GM23338 (cell line): ENCODE measurements around the gene MT2A.

Source experiments
- CREB1 ChIP-seq: fragments of 250-450 bp; sonication (Bioruptor Pico); IDR thresholded peaks from 2 replicates; pipeline ENCODE4 v1.5.0; 2020; ENCODE audit warnings: low read depth, mild to moderate bottlenecking, moderate library complexity
- CTCF ChIP-seq, 2 experiments: fragments of 200-600 bp in 1 of 2; sonication (generic) in 1 of 2; conservative IDR thresholded peaks; 2 replicates each; pipeline versions ENCODE4 v1.5.1 to v1.6.1; 2016 to 2017; ENCODE audit warnings: antibody characterized with exemption in 2 of 2, low read depth in 2 of 2, mild to moderate bottlenecking in 2 of 2, moderate library complexity in 1 of 2
- EZH2 ChIP-seq: fragments of 200-600 bp; sonication (generic); IDR thresholded peaks from one replicate; pipeline ENCODE4 v1.8.0; 2017; ENCODE audit warnings: antibody characterized with exemption, mild to moderate bottlenecking, low read depth; ENCODE audit not compliant: unreplicated experiment
- EZH2phosphoT487 ChIP-seq: fragments of 200-600 bp; sonication (generic); IDR thresholded peaks from one replicate; pipeline ENCODE4 v1.8.1; 2018; ENCODE audit warnings: antibody characterized with exemption; ENCODE audit not compliant: unreplicated experiment
- JUNB ChIP-seq: IDR thresholded peaks from one replicate; pipeline ENCODE4 v1.6.1; 2016; ENCODE audit warnings: antibody characterized with exemption; ENCODE audit not compliant: unreplicated experiment
- POLR2AphosphoS5 ChIP-seq: IDR thresholded peaks from 2 replicates; pipeline ENCODE4 v1.6.1; 2016; ENCODE audit warnings: antibody characterized with exemption, low read depth
- TF ChIP-seq, protein P1 (sequence below): IDR thresholded peaks from one replicate; pipeline ENCODE4 v1.6.1; 2018; ENCODE audit warnings: antibody characterized with exemption; ENCODE audit not compliant: unreplicated experiment
- TF ChIP-seq, protein P2 (sequence below): IDR thresholded peaks from 2 replicates; pipeline ENCODE4 v1.6.1; 2016; ENCODE audit warnings: antibody characterized with exemption
- TF ChIP-seq, protein P3 (sequence below): fragments of 250-450 bp; sonication (Bioruptor Pico); IDR thresholded peaks from 2 replicates; pipeline ENCODE4 v1.5.0; 2020; ENCODE audit warnings: mild to moderate bottlenecking, moderate library complexity

DNA sequence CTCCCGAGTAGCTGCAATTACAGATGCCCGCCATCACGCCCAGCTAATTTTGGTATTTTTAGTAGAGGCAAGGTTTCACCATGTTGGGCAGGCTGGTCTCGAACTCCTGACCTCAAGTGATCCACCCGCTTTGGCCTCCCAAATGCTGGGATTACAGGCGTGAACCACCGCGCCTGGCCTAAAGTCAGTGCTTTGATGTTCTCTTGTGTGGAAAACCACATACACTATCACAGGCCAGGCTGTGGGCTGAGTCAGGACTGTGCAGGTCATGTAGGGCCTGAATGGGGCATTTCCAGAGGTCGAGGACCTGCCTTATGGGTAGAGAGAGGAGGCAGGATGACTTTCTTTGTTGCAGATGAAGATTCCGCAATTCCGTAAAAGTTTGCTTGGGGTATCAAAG is 24.1 kb upstream of the MT2A start:
- TF ChIP-seq CTCF (conservative IDR thresholded peaks at IDR 0.05; ENCODE audit: low read depth in 2 of 2) (no peak), POLR2AphosphoS5 (no peak), EZH2 (no peak), CREB1 (CRISPR knock-in tag) (no peak), EZH2phosphoT487 (no peak), JUNB (no peak)
- TF ChIP-seq, protein P1, sequence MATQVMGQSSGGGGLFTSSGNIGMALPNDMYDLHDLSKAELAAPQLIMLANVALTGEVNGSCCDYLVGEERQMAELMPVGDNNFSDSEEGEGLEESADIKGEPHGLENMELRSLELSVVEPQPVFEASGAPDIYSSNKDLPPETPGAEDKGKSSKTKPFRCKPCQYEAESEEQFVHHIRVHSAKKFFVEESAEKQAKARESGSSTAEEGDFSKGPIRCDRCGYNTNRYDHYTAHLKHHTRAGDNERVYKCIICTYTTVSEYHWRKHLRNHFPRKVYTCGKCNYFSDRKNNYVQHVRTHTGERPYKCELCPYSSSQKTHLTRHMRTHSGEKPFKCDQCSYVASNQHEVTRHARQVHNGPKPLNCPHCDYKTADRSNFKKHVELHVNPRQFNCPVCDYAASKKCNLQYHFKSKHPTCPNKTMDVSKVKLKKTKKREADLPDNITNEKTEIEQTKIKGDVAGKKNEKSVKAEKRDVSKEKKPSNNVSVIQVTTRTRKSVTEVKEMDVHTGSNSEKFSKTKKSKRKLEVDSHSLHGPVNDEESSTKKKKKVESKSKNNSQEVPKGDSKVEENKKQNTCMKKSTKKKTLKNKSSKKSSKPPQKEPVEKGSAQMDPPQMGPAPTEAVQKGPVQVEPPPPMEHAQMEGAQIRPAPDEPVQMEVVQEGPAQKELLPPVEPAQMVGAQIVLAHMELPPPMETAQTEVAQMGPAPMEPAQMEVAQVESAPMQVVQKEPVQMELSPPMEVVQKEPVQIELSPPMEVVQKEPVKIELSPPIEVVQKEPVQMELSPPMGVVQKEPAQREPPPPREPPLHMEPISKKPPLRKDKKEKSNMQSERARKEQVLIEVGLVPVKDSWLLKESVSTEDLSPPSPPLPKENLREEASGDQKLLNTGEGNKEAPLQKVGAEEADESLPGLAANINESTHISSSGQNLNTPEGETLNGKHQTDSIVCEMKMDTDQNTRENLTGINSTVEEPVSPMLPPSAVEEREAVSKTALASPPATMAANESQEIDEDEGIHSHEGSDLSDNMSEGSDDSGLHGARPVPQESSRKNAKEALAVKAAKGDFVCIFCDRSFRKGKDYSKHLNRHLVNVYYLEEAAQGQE, result no peak
- TF ChIP-seq, protein P2, sequence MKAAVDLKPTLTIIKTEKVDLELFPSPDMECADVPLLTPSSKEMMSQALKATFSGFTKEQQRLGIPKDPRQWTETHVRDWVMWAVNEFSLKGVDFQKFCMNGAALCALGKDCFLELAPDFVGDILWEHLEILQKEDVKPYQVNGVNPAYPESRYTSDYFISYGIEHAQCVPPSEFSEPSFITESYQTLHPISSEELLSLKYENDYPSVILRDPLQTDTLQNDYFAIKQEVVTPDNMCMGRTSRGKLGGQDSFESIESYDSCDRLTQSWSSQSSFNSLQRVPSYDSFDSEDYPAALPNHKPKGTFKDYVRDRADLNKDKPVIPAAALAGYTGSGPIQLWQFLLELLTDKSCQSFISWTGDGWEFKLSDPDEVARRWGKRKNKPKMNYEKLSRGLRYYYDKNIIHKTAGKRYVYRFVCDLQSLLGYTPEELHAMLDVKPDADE, result no peak
- TF ChIP-seq, protein P3, sequence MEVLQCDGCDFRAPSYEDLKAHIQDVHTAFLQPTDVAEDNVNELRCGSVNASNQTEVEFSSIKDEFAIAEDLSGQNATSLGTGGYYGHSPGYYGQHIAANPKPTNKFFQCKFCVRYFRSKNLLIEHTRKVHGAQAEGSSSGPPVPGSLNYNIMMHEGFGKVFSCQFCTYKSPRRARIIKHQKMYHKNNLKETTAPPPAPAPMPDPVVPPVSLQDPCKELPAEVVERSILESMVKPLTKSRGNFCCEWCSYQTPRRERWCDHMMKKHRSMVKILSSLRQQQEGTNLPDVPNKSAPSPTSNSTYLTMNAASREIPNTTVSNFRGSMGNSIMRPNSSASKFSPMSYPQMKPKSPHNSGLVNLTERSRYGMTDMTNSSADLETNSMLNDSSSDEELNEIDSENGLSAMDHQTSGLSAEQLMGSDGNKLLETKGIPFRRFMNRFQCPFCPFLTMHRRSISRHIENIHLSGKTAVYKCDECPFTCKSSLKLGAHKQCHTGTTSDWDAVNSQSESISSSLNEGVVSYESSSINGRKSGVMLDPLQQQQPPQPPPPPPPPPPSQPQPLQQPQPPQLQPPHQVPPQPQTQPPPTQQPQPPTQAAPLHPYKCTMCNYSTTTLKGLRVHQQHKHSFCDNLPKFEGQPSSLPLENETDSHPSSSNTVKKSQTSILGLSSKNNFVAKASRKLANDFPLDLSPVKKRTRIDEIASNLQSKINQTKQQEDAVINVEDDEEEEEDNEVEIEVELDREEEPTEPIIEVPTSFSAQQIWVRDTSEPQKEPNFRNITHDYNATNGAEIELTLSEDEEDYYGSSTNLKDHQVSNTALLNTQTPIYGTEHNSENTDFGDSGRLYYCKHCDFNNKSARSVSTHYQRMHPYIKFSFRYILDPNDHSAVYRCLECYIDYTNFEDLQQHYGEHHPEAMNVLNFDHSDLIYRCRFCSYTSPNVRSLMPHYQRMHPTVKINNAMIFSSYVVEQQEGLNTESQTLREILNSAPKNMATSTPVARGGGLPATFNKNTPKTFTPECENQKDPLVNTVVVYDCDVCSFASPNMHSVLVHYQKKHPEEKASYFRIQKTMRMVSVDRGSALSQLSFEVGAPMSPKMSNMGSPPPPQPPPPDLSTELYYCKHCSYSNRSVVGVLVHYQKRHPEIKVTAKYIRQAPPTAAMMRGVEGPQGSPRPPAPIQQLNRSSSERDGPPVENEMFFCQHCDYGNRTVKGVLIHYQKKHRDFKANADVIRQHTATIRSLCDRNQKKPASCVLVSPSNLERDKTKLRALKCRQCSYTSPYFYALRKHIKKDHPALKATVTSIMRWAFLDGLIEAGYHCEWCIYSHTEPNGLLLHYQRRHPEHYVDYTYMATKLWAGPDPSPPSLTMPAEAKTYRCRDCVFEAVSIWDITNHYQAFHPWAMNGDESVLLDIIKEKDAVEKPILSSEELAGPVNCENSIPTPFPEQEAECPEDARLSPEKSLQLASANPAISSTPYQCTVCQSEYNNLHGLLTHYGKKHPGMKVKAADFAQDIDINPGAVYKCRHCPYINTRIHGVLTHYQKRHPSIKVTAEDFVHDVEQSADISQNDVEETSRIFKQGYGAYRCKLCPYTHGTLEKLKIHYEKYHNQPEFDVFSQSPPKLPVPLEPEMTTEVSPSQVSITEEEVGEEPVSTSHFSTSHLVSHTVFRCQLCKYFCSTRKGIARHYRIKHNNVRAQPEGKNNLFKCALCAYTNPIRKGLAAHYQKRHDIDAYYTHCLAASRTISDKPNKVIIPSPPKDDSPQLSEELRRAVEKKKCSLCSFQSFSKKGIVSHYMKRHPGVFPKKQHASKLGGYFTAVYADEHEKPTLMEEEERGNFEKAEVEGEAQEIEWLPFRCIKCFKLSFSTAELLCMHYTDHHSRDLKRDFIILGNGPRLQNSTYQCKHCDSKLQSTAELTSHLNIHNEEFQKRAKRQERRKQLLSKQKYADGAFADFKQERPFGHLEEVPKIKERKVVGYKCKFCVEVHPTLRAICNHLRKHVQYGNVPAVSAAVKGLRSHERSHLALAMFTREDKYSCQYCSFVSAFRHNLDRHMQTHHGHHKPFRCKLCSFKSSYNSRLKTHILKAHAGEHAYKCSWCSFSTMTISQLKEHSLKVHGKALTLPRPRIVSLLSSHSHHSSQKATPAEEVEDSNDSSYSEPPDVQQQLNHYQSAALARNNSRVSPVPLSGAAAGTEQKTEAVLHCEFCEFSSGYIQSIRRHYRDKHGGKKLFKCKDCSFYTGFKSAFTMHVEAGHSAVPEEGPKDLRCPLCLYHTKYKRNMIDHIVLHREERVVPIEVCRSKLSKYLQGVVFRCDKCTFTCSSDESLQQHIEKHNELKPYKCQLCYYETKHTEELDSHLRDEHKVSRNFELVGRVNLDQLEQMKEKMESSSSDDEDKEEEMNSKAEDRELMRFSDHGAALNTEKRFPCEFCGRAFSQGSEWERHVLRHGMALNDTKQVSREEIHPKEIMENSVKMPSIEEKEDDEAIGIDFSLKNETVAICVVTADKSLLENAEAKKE, result no peak
